Measurements from ENCODE around the gene ACTL8.

The ACTL8 gene

DNA sequence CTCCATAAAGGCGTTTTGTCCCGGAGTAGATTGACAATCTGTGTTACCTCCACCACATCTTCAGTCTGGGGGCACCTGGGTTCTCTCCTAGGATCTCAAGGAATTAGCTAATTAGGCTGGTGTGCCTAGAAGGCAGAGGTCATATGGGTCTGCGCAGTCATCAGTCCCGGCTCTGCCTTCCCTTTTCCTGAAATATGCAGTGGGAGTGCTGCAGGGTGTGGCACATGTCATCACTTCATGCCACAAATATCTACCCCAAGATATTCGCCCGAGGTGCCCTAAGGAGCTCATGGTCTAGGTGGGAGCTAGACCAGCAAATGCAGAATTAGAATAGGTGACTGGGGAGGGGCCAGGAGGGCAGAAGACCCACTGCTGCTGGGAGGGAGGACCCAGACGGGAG lies 42.9 kb downstream of the ACTL8 start:
- peak overlapping the region in 1 of 2 experiments; percentile 12 for H3K14ac ChIP-seq (ENCODE audit: low read length in 2 of 2)
- 77% methylated on average over 5 of the region's 7 CpGs for WGBS
- H3K23ac ChIP-seq (ENCODE audit: low read length in 2 of 2), result no peak overlapping the region
- peaks cover 2 to 13% of the 10 kb centered on the region in 2 experiments for H3K27me3 ChIP-seq (ENCODE audit: control insufficient read depth in 1 of 2, insufficient read depth in 1 of 2, low read length in 2 of 2)
- no peak overlapping the region for H2AFZ ChIP-seq (ENCODE audit: low read depth, low read length)
- H2BK5ac ChIP-seq (ENCODE audit: low read depth, low read length, poor library complexity, severe bottlenecking), result no peak overlapping the region
- no peak overlapping the region for H3K4me2 ChIP-seq (ENCODE audit: low read length, poor library complexity, severe bottlenecking)
- H4K8ac ChIP-seq (ENCODE audit: low read length), result no peak overlapping the region
- H2BK12ac ChIP-seq (ENCODE audit: low read length in 2 of 2), result no peak overlapping the region
- H3K9ac ChIP-seq (ENCODE audit: low read length), result no peak overlapping the region
- no peak overlapping the region for H2BK120ac ChIP-seq (ENCODE audit: low read depth, low read length)
- H3K27ac ChIP-seq (ENCODE audit: low read length, poor library complexity, severe bottlenecking), result no peak overlapping the region
- DNase-seq, result no peak
- no peak overlapping the region for H3K4ac ChIP-seq (ENCODE audit: low read depth in 1 of 2, low read length in 2 of 2)
- H4K91ac ChIP-seq (ENCODE audit: low read length), result no peak overlapping the region
- no peak overlapping the region for H2AK5ac ChIP-seq (ENCODE audit: low read length, severe bottlenecking)
- no peak overlapping the region for H2BK15ac ChIP-seq (ENCODE audit: low read depth, poor library complexity, severe bottlenecking)
- no peak overlapping the region for H3K18ac ChIP-seq (ENCODE audit: low read depth in 1 of 2, low read length in 2 of 2)
- H3K4me3 ChIP-seq (ENCODE audit: insufficient read depth in 1 of 2, low read depth in 1 of 2, low read length in 2 of 2), result no peak overlapping the region
- no peaks in the 10 kb centered on the region for H3K79me1 ChIP-seq (replicated peaks; ENCODE audit: low read length, poor library complexity, severe bottlenecking)
- no peaks in the 10 kb centered on the region for H3K4me1 ChIP-seq (ENCODE audit: control insufficient read depth, insufficient read depth, low read depth, low read length)
- H3K9me3 ChIP-seq (ENCODE audit: control insufficient read depth, low read length), result peaks cover 3% of the 10 kb centered on the region
- no peaks in the 10 kb centered on the region for H3K36me3 ChIP-seq (ENCODE audit: control insufficient read depth in 1 of 2, insufficient read depth in 2 of 2, low read depth in 1 of 2, low read length in 2 of 2)

DNA sequence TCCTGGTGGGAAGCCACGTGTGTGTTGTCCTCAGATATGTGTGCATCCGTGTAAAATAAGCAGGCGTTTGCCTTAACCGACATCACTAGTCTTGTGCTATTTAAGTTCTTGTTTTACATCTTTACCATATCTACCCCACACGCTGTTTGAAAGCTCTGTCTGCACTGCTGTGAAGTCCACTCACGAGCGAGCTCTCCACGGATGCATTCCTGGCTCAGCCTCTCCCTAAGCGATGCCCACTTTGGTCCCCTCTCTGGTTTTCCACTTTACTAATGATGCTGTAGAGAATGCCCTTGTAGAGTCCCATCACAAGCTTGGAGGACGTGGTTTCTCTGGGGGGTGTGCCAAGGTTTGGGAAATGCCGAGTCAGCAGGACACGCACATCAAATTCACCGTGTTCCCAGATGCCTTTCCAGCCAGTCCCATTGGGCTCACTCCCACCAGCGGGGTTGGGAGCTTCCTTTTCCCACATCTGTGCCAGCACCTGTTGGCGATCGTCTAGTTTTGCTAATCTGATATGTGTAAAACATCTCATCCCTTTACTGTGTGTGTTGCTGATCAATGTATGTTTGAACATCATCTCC lies 43.8 kb downstream of the ACTL8 start:
- H4K91ac ChIP-seq (ENCODE audit: low read length), result no peak overlapping the region
- no peak overlapping the region for H2BK5ac ChIP-seq (ENCODE audit: low read depth, low read length, poor library complexity, severe bottlenecking)
- no peak overlapping the region for H2BK15ac ChIP-seq (ENCODE audit: low read depth, poor library complexity, severe bottlenecking)
- no peak overlapping the region for H3K18ac ChIP-seq (ENCODE audit: low read depth in 1 of 2, low read length in 2 of 2)
- no peak overlapping the region for H2AFZ ChIP-seq (ENCODE audit: low read depth, low read length)
- H3K23ac ChIP-seq (ENCODE audit: low read length in 2 of 2), result no peak overlapping the region
- no peak overlapping the region for H3K4me2 ChIP-seq (ENCODE audit: low read length, poor library complexity, severe bottlenecking)
- H3K9me3 ChIP-seq (ENCODE audit: control insufficient read depth, low read length), result peaks cover 3% of the 10 kb centered on the region
- no peak for DNase-seq
- no peak overlapping the region for H3K4me3 ChIP-seq (ENCODE audit: insufficient read depth in 1 of 2, low read depth in 1 of 2, low read length in 2 of 2)
- no peak overlapping the region for H2BK12ac ChIP-seq (ENCODE audit: low read length in 2 of 2)
- H3K9ac ChIP-seq (ENCODE audit: low read length), result no peak overlapping the region
- H3K14ac ChIP-seq (ENCODE audit: low read length in 2 of 2), result no peak overlapping the region
- peaks cover 2 to 13% of the 10 kb centered on the region in 2 experiments for H3K27me3 ChIP-seq (ENCODE audit: control insufficient read depth in 1 of 2, insufficient read depth in 1 of 2, low read length in 2 of 2)
- no peak overlapping the region for H3K27ac ChIP-seq (ENCODE audit: low read length, poor library complexity, severe bottlenecking)
- no peaks in the 10 kb centered on the region for H3K4me1 ChIP-seq (ENCODE audit: control insufficient read depth, insufficient read depth, low read depth, low read length)
- no peak overlapping the region for H2BK120ac ChIP-seq (ENCODE audit: low read depth, low read length)
- H3K79me1 ChIP-seq (replicated peaks; ENCODE audit: low read length, poor library complexity, severe bottlenecking), result no peaks in the 10 kb centered on the region
- H3K36me3 ChIP-seq (ENCODE audit: control insufficient read depth in 1 of 2, insufficient read depth in 2 of 2, low read depth in 1 of 2, low read length in 2 of 2), result no peaks in the 10 kb centered on the region
- no peak overlapping the region for H2AK5ac ChIP-seq (ENCODE audit: low read length, severe bottlenecking)
- no peak overlapping the region for H4K8ac ChIP-seq (ENCODE audit: low read length)
- WGBS, result 83% methylated on average over 14 of the region's 16 CpGs
- no peak overlapping the region for H3K4ac ChIP-seq (ENCODE audit: low read depth in 1 of 2, low read length in 2 of 2)

GRCh38 chr1:17799642-17800041 lies 44.5 kb downstream of the ACTL8 start:
- Histone ChIP-seq H3K9me3 (ENCODE audit: control insufficient read depth, low read length) (no peaks in the 10 kb centered on the region), H3K18ac (ENCODE audit: low read depth in 1 of 2, low read length in 2 of 2) (no peak overlapping the region), H3K36me3 (ENCODE audit: control insufficient read depth in 1 of 2, insufficient read depth in 2 of 2, low read depth in 1 of 2, low read length in 2 of 2) (no peaks in the 10 kb centered on the region), H2AFZ (ENCODE audit: low read depth, low read length) (no peak overlapping the region), H3K4me3 (ENCODE audit: insufficient read depth in 1 of 2, low read depth in 1 of 2, low read length in 2 of 2) (no peak overlapping the region), H3K27me3 (ENCODE audit: control insufficient read depth in 1 of 2, insufficient read depth in 1 of 2, low read length in 2 of 2) (peaks cover 2 to 13% of the 10 kb centered on the region in 2 experiments), H2BK15ac (ENCODE audit: low read depth, poor library complexity, severe bottlenecking) (no peak overlapping the region), H3K23ac (ENCODE audit: low read length in 2 of 2) (no peak overlapping the region), H2BK12ac (ENCODE audit: low read length in 2 of 2) (no peak overlapping the region), H4K91ac (ENCODE audit: low read length) (no peak overlapping the region), H2BK120ac (ENCODE audit: low read depth, low read length) (no peak overlapping the region), H3K14ac (ENCODE audit: low read length in 2 of 2) (no peak overlapping the region), H3K4me2 (ENCODE audit: low read length, poor library complexity, severe bottlenecking) (no peak overlapping the region), H3K9ac (ENCODE audit: low read length) (no peak overlapping the region), H2AK5ac (ENCODE audit: low read length, severe bottlenecking) (no peak overlapping the region), H2BK5ac (ENCODE audit: low read depth, low read length, poor library complexity, severe bottlenecking) (no peak overlapping the region), H3K4ac (ENCODE audit: low read depth in 1 of 2, low read length in 2 of 2) (no peak overlapping the region), H3K27ac (ENCODE audit: low read length, poor library complexity, severe bottlenecking) (no peak overlapping the region), H3K79me1 (replicated peaks; ENCODE audit: low read length, poor library complexity, severe bottlenecking) (no peaks in the 10 kb centered on the region), H3K4me1 (ENCODE audit: control insufficient read depth, insufficient read depth, low read depth, low read length) (no peaks in the 10 kb centered on the region), H4K8ac (ENCODE audit: low read length) (no peak overlapping the region)
- DNase-seq, result no peak
- WGBS, result 70% methylated on average over 8 of the region's 8 CpGs

GRCh38 chr1:17802164-17802563 lies 47.0 kb downstream of the ACTL8 start:
- no peak overlapping the region for H3K23ac ChIP-seq (ENCODE audit: low read length in 2 of 2)
- H3K18ac ChIP-seq (ENCODE audit: low read depth in 1 of 2, low read length in 2 of 2), result no peak overlapping the region
- no peak overlapping the region for H3K4me2 ChIP-seq (ENCODE audit: low read length, poor library complexity, severe bottlenecking)
- no peak overlapping the region for H2BK5ac ChIP-seq (ENCODE audit: low read depth, low read length, poor library complexity, severe bottlenecking)
- H3K4ac ChIP-seq (ENCODE audit: low read depth in 1 of 2, low read length in 2 of 2), result no peak overlapping the region
- no peak overlapping the region for H2BK120ac ChIP-seq (ENCODE audit: low read depth, low read length)
- no peak for DNase-seq
- no peak overlapping the region for H3K14ac ChIP-seq (ENCODE audit: low read length in 2 of 2)
- H3K79me1 ChIP-seq (replicated peaks; ENCODE audit: low read length, poor library complexity, severe bottlenecking), result no peaks in the 10 kb centered on the region
- no peak overlapping the region for H2AFZ ChIP-seq (ENCODE audit: low read depth, low read length)
- H4K91ac ChIP-seq (ENCODE audit: low read length), result no peak overlapping the region
- no peak overlapping the region for H3K27ac ChIP-seq (ENCODE audit: low read length, poor library complexity, severe bottlenecking)
- H3K4me1 ChIP-seq (ENCODE audit: control insufficient read depth, insufficient read depth, low read depth, low read length), result no peaks in the 10 kb centered on the region
- no peaks in the 10 kb centered on the region for H3K9me3 ChIP-seq (ENCODE audit: control insufficient read depth, low read length)
- H3K9ac ChIP-seq (ENCODE audit: low read length), result peak overlapping the region; percentile 65
- H2BK15ac ChIP-seq (ENCODE audit: low read depth, poor library complexity, severe bottlenecking), result no peak overlapping the region
- no peak overlapping the region for H4K8ac ChIP-seq (ENCODE audit: low read length)
- 91% methylated on average over 9 of the region's 11 CpGs for WGBS
- no peak overlapping the region for H2BK12ac ChIP-seq (ENCODE audit: low read length in 2 of 2)
- no peak overlapping the region for H3K4me3 ChIP-seq (ENCODE audit: insufficient read depth in 1 of 2, low read depth in 1 of 2, low read length in 2 of 2)
- peaks cover 0 to 6% of the 10 kb centered on the region in 2 experiments for H3K27me3 ChIP-seq (ENCODE audit: control insufficient read depth in 1 of 2, insufficient read depth in 1 of 2, low read length in 2 of 2)
- H3K36me3 ChIP-seq (ENCODE audit: control insufficient read depth in 1 of 2, insufficient read depth in 2 of 2, low read depth in 1 of 2, low read length in 2 of 2), result no peaks in the 10 kb centered on the region
- H2AK5ac ChIP-seq (ENCODE audit: low read length, severe bottlenecking), result no peak overlapping the region

Measured in mesenchymal stem cell (in vitro differentiated cells and primary cell).